Left lobe of liver (tissue), 2 donors: ENCODE data around the gene ANKRD42. TPM values are rescaled to one million over a fixed set of nuclear protein-coding genes. Genes with fewer than 3 reads are reported as not detected.

ENCODE experiments used
- ATAC-seq: fragments of 200-7000 bp; cut with Tn5 transposase; one replicate; pipeline ENCODE4 v1.9.1; 2020; ENCODE audit warnings: mild to moderate bottlenecking, moderate library complexity
- DNase-seq: peaks from one replicate; pipeline ENCODE4 v3.0.0-alpha.2; 2020; ENCODE audit warnings: low spot score
- total RNA-seq: library from RNA; stranded (reverse); gene quantifications from one replicate; pipeline ENCODE4 v1.2.1, GENCODE V29; 2021
- donor health status: DM: no; HTN: no; CAD: no; lungs with moderate emphysema.
- donor health status: DM: no; HTN: yes; CAD: no.

ANKRD42 gene
- 4.3 TPM for total RNA-seq

DNA sequence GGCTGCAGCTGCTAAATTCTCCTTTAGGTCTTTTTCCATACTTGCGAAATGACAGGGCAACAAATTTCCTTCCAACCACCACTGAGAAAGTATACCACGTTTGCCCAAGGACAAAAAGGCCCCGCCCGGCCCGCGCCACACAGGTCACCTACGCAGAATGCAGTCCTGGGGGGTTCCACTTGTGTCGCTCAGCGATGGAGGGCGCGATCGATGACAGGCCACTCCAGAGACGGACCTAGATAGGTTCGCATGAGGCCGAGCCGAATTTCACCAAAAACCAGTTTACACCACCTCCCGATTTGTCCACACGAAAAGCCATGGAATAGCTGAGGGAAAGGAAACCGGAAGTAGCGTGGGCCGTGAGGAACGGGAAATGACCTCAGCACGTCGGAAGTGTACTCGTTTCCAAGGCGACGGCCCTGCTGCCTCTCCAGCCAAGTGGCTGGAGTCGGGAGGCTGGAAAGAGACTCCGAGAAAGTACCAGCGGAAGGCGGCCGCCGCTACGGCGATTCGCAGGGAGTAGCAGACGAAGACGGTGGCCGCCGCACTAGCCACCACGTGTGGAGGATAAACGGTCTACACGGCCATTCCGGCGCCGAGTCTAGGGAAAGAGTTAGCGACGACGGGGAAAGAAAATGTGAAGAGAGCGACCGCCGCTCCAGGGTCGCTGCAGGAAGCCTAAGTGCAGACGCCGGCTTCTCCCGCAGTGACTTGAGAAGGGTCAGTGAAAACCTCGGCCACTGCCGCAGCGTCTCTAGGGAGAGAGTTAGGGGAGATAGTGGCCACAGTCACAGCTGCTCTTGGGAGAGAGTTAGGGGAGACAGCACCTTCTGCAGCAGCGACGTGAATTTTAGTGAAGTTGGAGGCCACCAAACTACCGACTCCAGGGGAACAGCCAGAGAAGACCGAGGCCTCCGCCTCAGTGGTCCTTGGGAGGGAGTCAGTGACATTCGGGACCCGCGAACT, at the start of gene ANKRD42:
Gene ANKRD42, plus strand, starts transcription at position 398 of the 966 bp plus-strand sequence. CDS start 959 bp downstream, outside the sequence.
- DNase-seq, result peak; percentile 94
- peak; percentile 97 for ATAC-seq

DNA sequence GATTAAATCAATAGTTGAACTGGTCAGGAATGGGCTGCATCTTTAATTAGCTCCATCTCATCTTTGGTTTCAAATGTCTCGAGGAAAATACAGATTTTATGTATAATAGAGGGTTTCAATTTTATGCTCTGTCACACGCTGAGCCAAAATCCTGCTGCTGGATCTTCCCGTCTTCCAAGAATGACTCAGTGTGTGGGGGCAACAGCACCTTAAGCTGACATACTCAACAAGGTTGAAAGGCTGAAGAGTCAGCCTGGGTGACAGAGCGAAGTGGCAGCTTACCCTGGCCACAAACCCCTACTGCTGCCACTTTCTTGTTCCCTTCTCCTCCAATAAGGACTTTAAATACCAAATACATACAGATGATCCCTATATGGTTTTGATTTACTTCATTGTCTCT, 45.6 kb upstream of the ANKRD42 start:
- DNase-seq, result no peak
- no peak for ATAC-seq

DNA sequence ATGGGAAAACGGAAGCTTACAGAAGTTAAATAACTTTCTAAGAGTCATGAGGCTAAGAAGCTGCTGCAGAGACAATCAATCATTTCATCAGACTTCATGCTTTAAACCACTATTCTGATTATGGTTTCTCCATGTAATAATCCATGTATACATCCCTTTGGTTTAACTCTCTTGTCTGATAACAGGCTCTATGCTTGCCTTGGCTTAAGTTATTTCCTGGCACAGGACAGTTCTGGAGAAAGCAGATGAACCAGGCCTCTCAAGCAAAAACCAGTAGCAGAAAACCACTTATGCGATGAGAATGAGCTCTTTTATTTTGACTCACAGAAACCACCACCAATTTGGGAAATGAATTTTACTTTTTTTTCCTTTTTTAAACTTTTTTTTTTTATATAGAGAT, 43.1 kb upstream of the ANKRD42 start:
- ATAC-seq (no peak), DNase-seq (no peak)

GRCh38 chr11:83151274-83151977, 42.1 kb upstream of the ANKRD42 start:
- no peak for DNase-seq
- no peak for ATAC-seq

GRCh38 chr11:83152264-83152663, 41.2 kb upstream of the ANKRD42 start:
- DNase-seq (no peak), ATAC-seq (no peak)

DNA sequence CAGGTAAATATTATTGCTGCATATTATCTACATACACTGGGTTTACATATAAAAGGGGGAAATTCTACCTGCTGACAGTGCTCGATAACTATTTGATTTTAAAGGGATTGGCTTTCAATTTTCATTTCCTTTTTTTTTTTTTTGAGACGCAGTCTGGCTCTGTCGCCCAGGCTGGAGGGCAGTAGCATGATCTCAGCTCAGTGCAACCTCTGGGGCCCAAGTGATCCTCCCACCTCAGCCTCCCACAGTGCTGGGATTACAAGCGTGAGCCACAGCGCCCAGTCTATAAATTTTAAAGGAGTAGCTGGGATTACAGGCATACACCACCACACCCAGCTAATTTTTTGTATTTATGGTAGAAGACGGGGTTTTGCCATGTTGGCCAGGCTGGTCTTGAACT, 39.7 kb upstream of the ANKRD42 start:
- DNase-seq (no peak), ATAC-seq (no peak)

DNA sequence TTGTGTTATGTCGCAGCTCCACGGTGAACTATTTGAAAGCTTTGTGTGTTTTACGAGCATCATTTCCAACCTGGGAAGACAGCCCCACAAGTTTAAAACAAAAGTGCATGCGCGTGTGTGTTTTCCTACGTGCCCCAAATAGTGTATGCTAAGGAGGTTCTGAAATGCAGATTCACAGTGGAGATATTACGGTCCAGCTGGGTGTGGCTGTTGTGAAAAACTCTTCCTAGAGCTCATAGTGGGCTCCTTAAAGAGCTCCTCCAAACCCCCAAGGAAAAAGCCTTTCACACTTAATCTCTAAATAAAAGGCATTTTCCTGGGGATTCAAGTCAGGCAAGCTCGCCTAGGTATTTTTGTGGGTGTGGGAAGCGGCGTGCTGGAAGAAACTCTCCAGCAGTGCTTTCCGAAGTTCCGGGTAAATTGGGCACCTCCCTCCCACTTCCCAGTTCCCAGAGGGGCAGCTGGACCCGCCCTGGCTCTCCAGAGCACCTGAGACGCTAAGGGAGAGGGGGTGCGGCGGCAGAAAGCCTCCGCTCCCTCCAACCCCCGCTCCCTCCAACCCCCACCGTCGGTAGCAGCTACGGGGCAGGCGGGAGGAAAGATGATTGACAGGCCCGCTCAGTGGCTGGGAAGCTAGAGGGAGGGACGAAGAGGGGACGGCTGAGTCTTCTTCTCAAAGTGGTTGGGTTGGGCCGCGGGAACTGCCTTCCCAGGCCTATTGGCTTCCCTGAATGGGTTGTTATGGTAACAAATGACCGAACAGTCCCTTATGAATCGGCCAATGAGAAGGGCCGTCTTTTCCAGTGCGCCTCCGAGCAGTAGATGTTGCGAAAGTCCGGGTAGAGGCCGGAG, 37.1 kb upstream of the ANKRD42 start:
- DNase-seq, result peak; percentile 99
- peak; percentile 90 for ATAC-seq

- no peak for DNase-seq
- peak; percentile 81 for ATAC-seq
These were observed 36.4 kb upstream of the ANKRD42 start, which contains the start of gene PCF11 for GRCh38 chr11:83156996-83157593. TSS of gene PCF11 (plus strand) at chr11:83157131. CDS start at chr11:83157440, 309 bp downstream.

DNA sequence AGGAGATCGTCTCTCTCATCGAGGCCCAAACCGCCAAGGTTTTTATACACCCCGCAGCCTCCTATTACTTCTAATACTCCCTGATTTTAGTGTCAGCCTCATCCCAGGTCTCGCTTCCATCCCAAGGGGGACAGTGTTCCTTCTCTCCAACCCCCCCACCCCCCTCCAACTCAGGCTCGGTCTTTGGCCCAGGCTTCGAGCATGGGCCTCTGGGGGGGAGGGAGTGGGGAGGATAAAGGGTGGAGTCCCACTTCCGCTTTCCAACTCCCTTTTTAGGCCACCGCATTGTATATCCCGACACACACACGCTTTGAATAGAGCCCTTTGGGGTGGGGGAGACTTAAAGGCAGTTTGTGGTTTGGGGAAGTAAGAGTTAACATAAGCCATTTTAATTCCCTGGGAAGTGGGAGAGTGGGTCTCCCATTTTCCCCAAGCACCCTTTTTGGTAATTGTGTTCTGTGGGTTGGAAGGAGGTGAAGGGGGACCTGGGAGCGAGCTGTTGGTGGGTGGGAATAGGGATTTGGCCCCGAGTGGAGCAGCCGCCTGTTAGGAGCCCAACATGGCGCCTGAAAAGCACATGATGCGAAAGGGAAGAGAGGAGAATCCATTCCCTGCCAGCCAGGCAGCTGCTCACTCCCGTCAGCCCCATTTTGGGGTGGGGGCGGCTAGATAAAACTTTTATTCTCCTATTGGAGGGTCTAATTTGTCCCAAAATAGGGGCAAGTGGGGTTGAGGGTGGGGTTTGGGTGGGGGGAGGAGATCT, 35.7 kb upstream of the ANKRD42 start:
- ATAC-seq (peak; percentile 12), DNase-seq (peak; percentile 65)

DNA sequence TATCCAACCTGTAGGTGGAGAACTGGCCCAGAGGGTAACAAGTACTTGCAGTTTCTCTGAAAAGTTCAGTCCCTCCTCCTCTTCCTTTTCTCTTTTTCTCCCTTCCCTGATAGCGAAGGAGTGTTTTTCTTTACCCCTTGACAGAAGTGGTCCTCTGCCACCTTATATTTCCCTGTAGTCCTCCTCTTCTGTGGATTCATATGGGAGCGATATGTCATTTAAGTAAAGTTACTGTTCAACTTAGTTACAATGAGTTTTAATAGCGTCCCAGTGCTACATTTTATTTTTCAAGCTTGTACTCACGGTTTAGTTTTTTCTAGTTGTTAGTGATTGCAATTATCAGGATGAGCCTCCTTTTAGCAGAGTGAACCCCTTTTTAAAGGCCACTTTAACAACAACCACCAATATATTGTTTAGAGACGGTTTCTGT, 35.1 kb upstream of the ANKRD42 start:
- ATAC-seq, result no peak
- no peak for DNase-seq

GRCh38 chr11:83158965-83159901, 34.3 kb upstream of the ANKRD42 start:
- DNase-seq (no peak), ATAC-seq (no peak)

DNA sequence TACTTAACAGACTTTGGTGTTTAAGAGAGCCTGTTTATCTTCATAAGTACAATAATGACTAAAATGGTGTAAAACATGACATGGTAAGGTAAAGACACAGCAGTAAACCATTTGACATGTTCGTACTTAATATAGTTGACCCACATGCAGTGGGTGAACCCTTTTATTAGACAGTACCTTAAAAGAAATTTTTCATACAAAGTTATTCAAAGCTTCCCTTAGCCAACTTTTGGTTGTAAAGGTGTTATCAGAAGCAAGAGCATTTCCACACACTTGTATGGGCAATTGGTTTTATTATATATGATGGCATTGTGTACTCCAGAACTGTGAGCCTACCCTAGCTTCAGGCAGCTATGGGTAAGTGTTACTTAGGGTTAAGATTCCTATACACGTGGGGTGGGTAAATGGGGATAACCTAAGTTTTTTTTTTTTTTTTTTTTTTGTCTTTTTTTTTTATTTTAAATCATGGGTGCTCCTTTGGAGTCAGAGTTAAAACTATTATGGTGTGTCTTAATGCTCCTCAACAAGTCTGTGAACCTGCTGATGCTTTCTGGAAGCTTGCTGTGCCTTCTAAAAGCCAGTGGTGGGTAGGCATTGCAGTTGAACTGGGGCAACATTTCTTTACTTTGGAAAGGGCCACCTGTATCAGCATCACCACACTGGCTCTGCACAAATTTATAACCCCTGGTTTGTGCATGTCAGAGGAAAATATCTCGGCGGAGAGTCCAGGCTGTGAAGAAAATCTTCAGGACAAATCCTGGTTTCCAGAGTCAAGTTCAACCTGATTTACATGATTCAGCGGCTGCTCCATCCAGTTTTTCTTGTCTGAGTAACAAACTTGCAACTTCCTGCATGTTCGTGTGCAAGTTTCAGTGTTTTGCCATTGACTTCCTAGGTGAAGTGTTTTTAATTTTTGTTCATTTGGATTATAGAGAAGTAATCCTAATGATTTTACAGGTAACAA, 33.3 kb upstream of the ANKRD42 start:
- DNase-seq (no peak), ATAC-seq (no peak)

- ATAC-seq (no peak), DNase-seq (no peak)
These were observed 31.8 kb upstream of the ANKRD42 start for GRCh38 chr11:83161610-83162199.

- no peak for ATAC-seq
- DNase-seq, result no peak
These were observed 31.1 kb upstream of the ANKRD42 start for GRCh38 chr11:83162377-83162776.

- no peak for ATAC-seq
- DNase-seq, result no peak
These were observed 27.2 kb upstream of the ANKRD42 start for GRCh38 chr11:83166193-83166866.

- no peak for ATAC-seq
- no peak for DNase-seq
These were observed 24.8 kb upstream of the ANKRD42 start for GRCh38 chr11:83168756-83169155.
